ENCODE measurements around the gene CEACAM16.

Gene CEACAM16

GRCh38 chr19:44753932-44754749 is 55.2 kb downstream of the CEACAM16 start:
- no peak for TF ChIP-seq CTCF (IDR thresholded peaks at IDR 0.05; ENCODE audit: low read depth, low read length)
- peak; percentile 67 for DNase-seq (ENCODE audit: extremely low read depth, low read depth)

GRCh38 chr19:44754750-44755080 is 55.8 kb downstream of the CEACAM16 start:
- DNase-seq (ENCODE audit: extremely low read depth, low read depth), result no peak
- TF ChIP-seq CTCF (IDR thresholded peaks at IDR 0.05; ENCODE audit: low read depth, low read length), result no peak

- DNase-seq (ENCODE audit: extremely low read depth, low read depth), result no peak
- TF ChIP-seq CTCF (IDR thresholded peaks at IDR 0.05; ENCODE audit: low read depth, low read length), result no peak
These were observed 56.3 kb downstream of the CEACAM16 start for GRCh38 chr19:44755219-44755618.

- TF ChIP-seq CTCF (IDR thresholded peaks at IDR 0.05; ENCODE audit: low read depth, low read length), result no peak
- no peak for DNase-seq (ENCODE audit: extremely low read depth, low read depth)
These were observed 57.2 kb downstream of the CEACAM16 start for GRCh38 chr19:44756089-44756562.

GRCh38 chr19:44757057-44757734 is 58.2 kb downstream of the CEACAM16 start:
- TF ChIP-seq CTCF (IDR thresholded peaks at IDR 0.05; ENCODE audit: low read depth, low read length), result no peak
- DNase-seq (ENCODE audit: extremely low read depth, low read depth), result no peak

- DNase-seq (ENCODE audit: extremely low read depth, low read depth), result no peak
- TF ChIP-seq CTCF (IDR thresholded peaks at IDR 0.05; ENCODE audit: low read depth, low read length), result peak; percentile 19
These were observed 59.0 kb downstream of the CEACAM16 start for GRCh38 chr19:44757735-44758505.

Data from AG09319 (cell line).